Endothelial cell of umbilical vein (primary cell): ENCODE measurements around the gene GRM4. TPM values are rescaled to one million over a fixed set of nuclear protein-coding genes. Genes with fewer than 3 reads are reported as not detected.

Experiments used
- BruUV-seq: library from RNA; stranded (reverse); fragments of 400-500 nt; replicated peaks from 2 replicates; lab custom pipeline; 2021; lab: Mats Ljungman, UMichigan
- CTCF ChIA-PET: fragments of 300-600, 350-600 bp; sonication (Branson Sonifier 250); formaldehyde crosslinking; loops from one replicate; lab custom pipeline; 2021; ENCODE audit warnings: antibody characterized with exemption, inconsistent platforms; lab: Charles Lee
- POLR2A ChIA-PET: fragments of 300-600, 350-600 bp; sonication (Branson Sonifier 250); formaldehyde crosslinking; loops from one replicate; lab custom pipeline; 2021; ENCODE audit warnings: antibody characterized with exemption, inconsistent platforms; lab: Charles Lee
- DNase-seq: peaks from one replicate; pipeline ENCODE4 v3.0.0-alpha.2; 2011; ENCODE audit warnings: low read depth, low spot score
- FAIRE-seq: peaks from 2 replicates; lab custom pipeline; 2011; peaks lifted over from hg19 to GRCh38; lab: Jason Lieb, UNC
- H2AFZ ChIP-seq: 2 replicates; pipeline ENCODE4 v1.6.0; 2012; ENCODE audit warnings: low read depth, low read length, control low read depth, inconsistent platforms
- H3K27ac ChIP-seq: 2 replicates; pipeline ENCODE4 v1.5.1; 2011; ENCODE audit warnings: low read depth, mild to moderate bottlenecking, control low read depth, low read length, moderate library complexity; ENCODE audit not compliant: insufficient read depth
- H3K27me3 ChIP-seq, 2 experiments: 2 replicates each; pipeline versions ENCODE4 v1.6.0 to v1.6.1; 2011; ENCODE audit warnings: low read length in 2 of 2, mixed read lengths in 1 of 2; ENCODE audit not compliant: control insufficient read depth in 2 of 2, insufficient read depth in 2 of 2
- H3K36me3 ChIP-seq, 2 experiments: 2 replicates in 1 of 2; 3 replicates in 1 of 2; pipeline ENCODE4 v1.5.1; 2011; ENCODE audit warnings: low read length in 2 of 2, mild to moderate bottlenecking in 1 of 2, moderate library complexity in 1 of 2; ENCODE audit not compliant: control insufficient read depth in 2 of 2, insufficient read depth in 2 of 2; ENCODE audit errors: extremely low read depth in 1 of 2
- H3K4me1 ChIP-seq: 3 replicates; pipeline ENCODE4 v1.5.1; 2011; ENCODE audit warnings: mild to moderate bottlenecking, low read length; ENCODE audit not compliant: control insufficient read depth, insufficient read depth; ENCODE audit errors: extremely low read depth
- H3K4me2 ChIP-seq: 2 replicates; pipeline ENCODE4 v1.6.1; 2011; ENCODE audit warnings: low read length, control low read depth, mixed read lengths; ENCODE audit not compliant: insufficient read depth
- H3K4me3 ChIP-seq, 3 experiments: fragments of 200-600 bp in 1 of 3; sonication (generic), shearing (Covaris generic) in 1 of 3; replicated peaks in 1 of 3; 2 replicates each; pipeline ENCODE4 v1.5.1; 2011 to 2016; ENCODE audit warnings: control low read depth in 3 of 3, low read length in 3 of 3, mild to moderate bottlenecking in 2 of 3, inconsistent platforms in 1 of 3, low read depth in 1 of 3, moderate library complexity in 1 of 3; ENCODE audit not compliant: insufficient read depth in 1 of 3
- H3K79me2 ChIP-seq: 2 replicates; pipeline ENCODE4 v1.6.0; 2012; ENCODE audit warnings: low read length, inconsistent platforms; ENCODE audit not compliant: control insufficient read depth, insufficient read depth
- H3K9ac ChIP-seq: replicated peaks from 2 replicates; pipeline ENCODE3; 2011; ENCODE audit warnings: low read length, control low read depth; ENCODE audit not compliant: insufficient read depth; ENCODE audit errors: extremely low read depth
- H3K9me1 ChIP-seq: replicated peaks from 3 replicates; pipeline ENCODE4 v1.6.0; 2011; ENCODE audit warnings: mild to moderate bottlenecking, low read length; ENCODE audit not compliant: control insufficient read depth, insufficient read depth; ENCODE audit errors: extremely low read depth
- H3K9me3 ChIP-seq: replicated peaks from 2 replicates; pipeline ENCODE4 v1.5.1; 2012; ENCODE audit warnings: low read length, inconsistent platforms; ENCODE audit not compliant: control insufficient read depth, insufficient read depth
- H4K20me1 ChIP-seq: replicated peaks from 2 replicates; pipeline ENCODE3; 2011; ENCODE audit warnings: mild to moderate bottlenecking, low read length; ENCODE audit not compliant: control insufficient read depth, insufficient read depth; ENCODE audit errors: extremely low read depth
- EZH2 ChIP-seq: IDR thresholded peaks from 2 replicates; pipeline ENCODE4 v1.6.1; 2012; ENCODE audit warnings: borderline replicate concordance, low read depth, mild to moderate bottlenecking, moderate library complexity, low read length, inconsistent platforms; ENCODE audit not compliant: severe bottlenecking
- FOS ChIP-seq: IDR thresholded peaks from 2 replicates; pipeline ENCODE4 v1.6.1; 2011; ENCODE audit warnings: mild to moderate bottlenecking, low read length, moderate library complexity, borderline replicate concordance; ENCODE audit not compliant: insufficient read depth
- GATA2 ChIP-seq: IDR thresholded peaks from 2 replicates; pipeline ENCODE4 v1.7.0; 2011; ENCODE audit warnings: low read depth, mild to moderate bottlenecking, moderate library complexity, mixed read lengths, low read length; ENCODE audit not compliant: insufficient read length, insufficient read depth
- JUN ChIP-seq: IDR thresholded peaks from 2 replicates; pipeline ENCODE4 v1.6.1; 2011; ENCODE audit warnings: borderline replicate concordance, low read depth; ENCODE audit not compliant: insufficient read length, insufficient read depth
- MYC ChIP-seq: IDR thresholded peaks from one replicate; pipeline ENCODE4 v1.6.1; 2011; ENCODE audit warnings: mild to moderate bottlenecking, low read depth, low read length
- POLR2A ChIP-seq: IDR thresholded peaks from 2 replicates; pipeline ENCODE4 v1.6.1; 2012; ENCODE audit warnings: low read depth, mild to moderate bottlenecking, control low read depth, low read length
- POLR2AphosphoS5 ChIP-seq: IDR thresholded peaks from 2 replicates; pipeline ENCODE4 v1.6.1; 2012; ENCODE audit warnings: low read depth, mild to moderate bottlenecking, control low read depth, low read length, moderate library complexity; ENCODE audit not compliant: insufficient read depth
- dilution Hi-C: fragments of 300-500 bp; cut with MboI; formaldehyde crosslinking; loops from one replicate; pipeline ENCODE4 v1.15.0; 2019; ENCODE audit warnings: low sequenced_read_pairs; ENCODE audit not compliant: extremely low pct_ligation_motif_present
- intact Hi-C: fragments of 100-400 bp; cut with micrococcal nuclease; formaldehyde crosslinking; loops from one replicate; pipeline ENCODE4 v1.10.0; 2022
- polyA plus RNA-seq, 4 experiments: library from polyadenylated mRNA; depleted of rRNA in 3 of 4; stranded (reverse) in 3 of 4; unstranded in 1 of 4; fragments of >200 nt; gene quantifications; 2 replicates each; pipeline versions ENCODE4 v1.2.1 to v1.2.3, GENCODE V29; 2011 to 2012; ENCODE audit warnings: missing spikeins in 1 of 4
- total RNA-seq: library from RNA; stranded (reverse); gene quantifications from 2 replicates; pipeline ENCODE4 v1.2.3, GENCODE V29; 2021
- TF ChIP-seq, protein P1 (sequence below): IDR thresholded peaks from 2 replicates; pipeline ENCODE4 v1.6.1; 2011; ENCODE audit not compliant: insufficient read depth, insufficient read length
- TF ChIP-seq, protein P2 (sequence below), 2 donors: IDR thresholded peaks; 1 replicate in 1 of 2; 2 replicates in 1 of 2; pipeline ENCODE4 v1.5.1; 2011; ENCODE audit warnings: low read length in 2 of 2, mild to moderate bottlenecking in 2 of 2, moderate library complexity in 2 of 2, control low read depth in 1 of 2, inconsistent platforms in 1 of 2, low read depth in 1 of 2; ENCODE audit not compliant: insufficient read depth in 1 of 2; ENCODE audit errors: extremely low read depth in 1 of 2

Gene GRM4
- total and polyA plus RNA-seq, 2 donors (not counting 3 experiments of a cell fraction or from before 2014, with no cell fraction given) = 0.03 TPM; not detected in 1

DNA sequence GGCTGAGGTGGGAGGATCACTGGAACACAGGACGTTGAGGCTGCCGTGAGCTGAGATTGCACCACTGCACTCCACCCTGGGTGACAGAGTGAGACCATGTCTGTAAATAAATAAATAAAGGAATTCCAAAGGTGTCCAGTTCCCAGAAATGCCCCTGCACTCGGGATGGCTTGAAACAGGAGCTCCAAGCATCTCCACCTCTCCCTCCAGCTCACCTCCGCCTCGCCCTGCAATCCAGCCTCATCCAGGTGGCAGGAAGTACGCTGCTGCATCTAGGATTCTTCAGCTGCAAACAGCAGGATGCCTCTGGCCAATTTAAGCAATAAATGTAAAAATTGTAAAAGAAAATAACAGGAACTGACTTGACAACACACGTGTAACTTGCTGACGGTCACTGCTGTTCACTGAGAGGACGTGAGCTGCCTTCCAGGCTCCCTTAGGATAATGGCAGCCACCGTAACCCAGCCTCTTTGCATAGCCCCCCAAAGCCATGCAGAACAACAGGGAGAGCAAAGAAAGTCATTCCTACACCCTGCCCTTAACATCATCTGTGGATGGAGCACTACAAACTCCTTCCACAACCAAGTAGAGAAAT is 11.4 kb upstream of the GRM4 start:
- H3K36me3 ChIP-seq = no peaks in the 10 kb centered on the region
- no TSS peak for BruUV-seq
- H2AFZ ChIP-seq = no peak overlapping the region
- no peak overlapping the region for H3K27ac ChIP-seq
- DNase-seq = no peak
- no peak for FAIRE-seq
- H4K20me1 ChIP-seq = no peaks in the 10 kb centered on the region
- TF ChIP-seq POLR2AphosphoS5 (no peak), GATA2 (no peak), FOS (no peak), JUN (no peak), POLR2A (no peak), MYC (no peak), EZH2 (no peak)
- TF ChIP-seq, protein P1, sequence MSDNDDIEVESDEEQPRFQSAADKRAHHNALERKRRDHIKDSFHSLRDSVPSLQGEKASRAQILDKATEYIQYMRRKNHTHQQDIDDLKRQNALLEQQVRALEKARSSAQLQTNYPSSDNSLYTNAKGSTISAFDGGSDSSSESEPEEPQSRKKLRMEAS = no peak
- TF ChIP-seq, protein P2, sequence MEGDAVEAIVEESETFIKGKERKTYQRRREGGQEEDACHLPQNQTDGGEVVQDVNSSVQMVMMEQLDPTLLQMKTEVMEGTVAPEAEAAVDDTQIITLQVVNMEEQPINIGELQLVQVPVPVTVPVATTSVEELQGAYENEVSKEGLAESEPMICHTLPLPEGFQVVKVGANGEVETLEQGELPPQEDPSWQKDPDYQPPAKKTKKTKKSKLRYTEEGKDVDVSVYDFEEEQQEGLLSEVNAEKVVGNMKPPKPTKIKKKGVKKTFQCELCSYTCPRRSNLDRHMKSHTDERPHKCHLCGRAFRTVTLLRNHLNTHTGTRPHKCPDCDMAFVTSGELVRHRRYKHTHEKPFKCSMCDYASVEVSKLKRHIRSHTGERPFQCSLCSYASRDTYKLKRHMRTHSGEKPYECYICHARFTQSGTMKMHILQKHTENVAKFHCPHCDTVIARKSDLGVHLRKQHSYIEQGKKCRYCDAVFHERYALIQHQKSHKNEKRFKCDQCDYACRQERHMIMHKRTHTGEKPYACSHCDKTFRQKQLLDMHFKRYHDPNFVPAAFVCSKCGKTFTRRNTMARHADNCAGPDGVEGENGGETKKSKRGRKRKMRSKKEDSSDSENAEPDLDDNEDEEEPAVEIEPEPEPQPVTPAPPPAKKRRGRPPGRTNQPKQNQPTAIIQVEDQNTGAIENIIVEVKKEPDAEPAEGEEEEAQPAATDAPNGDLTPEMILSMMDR (IDR thresholded peaks at IDR 0.05; ENCODE audit: extremely low read depth in 1 of 2, insufficient read depth in 1 of 2, low read depth in 1 of 2, low read length in 2 of 2) = no peak
- H3K4me3 ChIP-seq = no peak overlapping the region
- intact Hi-C loops = no loop called here
- no peak overlapping the region for H3K9ac ChIP-seq
- no peaks in the 10 kb centered on the region for H3K9me1 ChIP-seq
- peaks cover 9 to 12% of the 10 kb centered on the region in 2 experiments for H3K27me3 ChIP-seq
- no peak overlapping the region for H3K4me2 ChIP-seq
- H3K9me3 ChIP-seq = no peaks in the 10 kb centered on the region
- dilution Hi-C loops = no loop called here
- ChIA-PET POLR2A (interaction anchor here (0.7 kb wide), 1 partner anchor 437 kb away, joined by 3 read pairs; no protein-coding TSS in a partner anchor), CTCF (interaction anchor here (0.6 to 10.0 kb wide), 5 partner anchors 19 to 452 kb away, joined by 3 to 245 read pairs (median 3); partner anchors contain the start of gene IP6K3)
- H3K4me1 ChIP-seq = no peaks in the 10 kb centered on the region
- no peaks in the 10 kb centered on the region for H3K79me2 ChIP-seq
